ENCODE results near the gene CTXND1.

- TF ChIP-seq, protein P1, sequence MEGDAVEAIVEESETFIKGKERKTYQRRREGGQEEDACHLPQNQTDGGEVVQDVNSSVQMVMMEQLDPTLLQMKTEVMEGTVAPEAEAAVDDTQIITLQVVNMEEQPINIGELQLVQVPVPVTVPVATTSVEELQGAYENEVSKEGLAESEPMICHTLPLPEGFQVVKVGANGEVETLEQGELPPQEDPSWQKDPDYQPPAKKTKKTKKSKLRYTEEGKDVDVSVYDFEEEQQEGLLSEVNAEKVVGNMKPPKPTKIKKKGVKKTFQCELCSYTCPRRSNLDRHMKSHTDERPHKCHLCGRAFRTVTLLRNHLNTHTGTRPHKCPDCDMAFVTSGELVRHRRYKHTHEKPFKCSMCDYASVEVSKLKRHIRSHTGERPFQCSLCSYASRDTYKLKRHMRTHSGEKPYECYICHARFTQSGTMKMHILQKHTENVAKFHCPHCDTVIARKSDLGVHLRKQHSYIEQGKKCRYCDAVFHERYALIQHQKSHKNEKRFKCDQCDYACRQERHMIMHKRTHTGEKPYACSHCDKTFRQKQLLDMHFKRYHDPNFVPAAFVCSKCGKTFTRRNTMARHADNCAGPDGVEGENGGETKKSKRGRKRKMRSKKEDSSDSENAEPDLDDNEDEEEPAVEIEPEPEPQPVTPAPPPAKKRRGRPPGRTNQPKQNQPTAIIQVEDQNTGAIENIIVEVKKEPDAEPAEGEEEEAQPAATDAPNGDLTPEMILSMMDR (conservative IDR thresholded peaks at IDR 0.05; ENCODE audit: low read length), result no peak
- TF ChIP-seq EZH2phosphoT487 (IDR thresholded peaks at IDR 0.05; ENCODE audit: borderline replicate concordance, low read depth, low read length), result no peak
Measured at GRCh38 chr15:80240276-80240675, 11.7 kb downstream of the CTXND1 start.

Data from OCI-LY7 (cell line).